Epithelial cell of proximal tubule (primary cell): Measurements from ENCODE around the gene IRF4. TPM values are rescaled to one million over a fixed set of nuclear protein-coding genes. Genes with fewer than 3 reads are reported as not detected.

Source experiments
- DNase-seq: peaks from one replicate; pipeline ENCODE4 v3.0.0-alpha.2; 2011; ENCODE audit warnings: low read depth
- H3K4me3 ChIP-seq: 2 replicates; pipeline ENCODE4 v1.5.1; 2011; ENCODE audit warnings: low read depth, mild to moderate bottlenecking, low read length
- CTCF ChIP-seq: conservative IDR thresholded peaks from 2 replicates; pipeline ENCODE4 v1.5.1; 2012; ENCODE audit warnings: low read depth, mild to moderate bottlenecking, low read length
- total RNA-seq: library from RNA; depleted of rRNA; stranded (reverse); fragments of >200 nt; gene quantifications from 2 replicates; pipeline ENCODE4 v1.2.3, GENCODE V29; 2015

IRF4 gene
- total RNA-seq, 1 donor from 2014 or later: 0.23 TPM

GRCh38 chr6:431504-431903 is 40.0 kb downstream of the IRF4 start:
- no peak for TF ChIP-seq CTCF
- no peak overlapping the region for H3K4me3 ChIP-seq
- DNase-seq: no peak

GRCh38 chr6:431986-432385 is 40.4 kb downstream of the IRF4 start:
- peak; percentile 66 for DNase-seq
- H3K4me3 ChIP-seq: no peak overlapping the region
- TF ChIP-seq CTCF: no peak

- TF ChIP-seq CTCF: no peak
- no peak overlapping the region for H3K4me3 ChIP-seq
- no peak for DNase-seq
Observed at GRCh38 chr6:434051-434705, 42.6 kb downstream of the IRF4 start.

GRCh38 chr6:435441-436307 is 44.1 kb downstream of the IRF4 start:
- TF ChIP-seq CTCF: no peak
- no peak overlapping the region for H3K4me3 ChIP-seq
- no peak for DNase-seq

- TF ChIP-seq CTCF: no peak
- no peak for DNase-seq
- H3K4me3 ChIP-seq: no peak overlapping the region
Observed at GRCh38 chr6:436308-437036, 44.9 kb downstream of the IRF4 start.

- no peak for DNase-seq
- H3K4me3 ChIP-seq: no peak overlapping the region
- TF ChIP-seq CTCF: no peak
Observed at GRCh38 chr6:437037-437392, 45.5 kb downstream of the IRF4 start.
